ENCODE data around the gene ZKSCAN5. TPM values are rescaled to one million over a fixed set of nuclear protein-coding genes. Genes with fewer than 3 reads are reported as not detected.
"Not testable (repeated sequence)": the region's sequence is repeated elsewhere in the genome, so short reads cannot be mapped to it uniquely, and the experiment has no call there.

The ZKSCAN5 gene
- total RNA-seq, 2 experiments from 2014 or later: 8.0 to 8.3 TPM

- Mint-ChIP-seq H3K27me3 (no peaks in the 10 kb centered on the region), H3K4me3 (no peak overlapping the region), H3K9me3 (no peaks in the 10 kb centered on the region), H3K36me3 (peaks cover 9% of the 10 kb centered on the region), H3K4me1 (peaks cover 26% of the 10 kb centered on the region), H3K27ac (no peak overlapping the region)
- no peak for DNase-seq
These were observed 25.7 kb upstream of the ZKSCAN5 start for GRCh38 chr7:99478464-99479440.

- DNase-seq: no peak
- Mint-ChIP-seq H3K9me3 (no peaks in the 10 kb centered on the region), H3K27me3 (no peaks in the 10 kb centered on the region), H3K27ac (no peak overlapping the region), H3K4me1 (peaks cover 2% of the 10 kb centered on the region), H3K36me3 (peaks cover 28% of the 10 kb centered on the region), H3K4me3 (no peak overlapping the region)
These were observed 19.4 kb upstream of the ZKSCAN5 start for GRCh38 chr7:99485094-99485493.

- H3K4me3 Mint-ChIP-seq: no peak overlapping the region
- H3K36me3 Mint-ChIP-seq: peaks cover 60% of the 10 kb centered on the region
- no peak overlapping the region for H3K27ac Mint-ChIP-seq
- H3K9me3 Mint-ChIP-seq: peaks cover 16% of the 10 kb centered on the region
- no peak for DNase-seq
- no peaks in the 10 kb centered on the region for H3K27me3 Mint-ChIP-seq
- no peaks in the 10 kb centered on the region for H3K4me1 Mint-ChIP-seq
These were observed 15.2 kb upstream of the ZKSCAN5 start for GRCh38 chr7:99489235-99489634.

GRCh38 chr7:99490878-99491277 lies 13.6 kb upstream of the ZKSCAN5 start:
- Mint-ChIP-seq H3K4me3 (no peak overlapping the region), H3K27ac (no peak overlapping the region), H3K36me3 (peaks cover 72% of the 10 kb centered on the region), H3K27me3 (no peaks in the 10 kb centered on the region), H3K4me1 (no peaks in the 10 kb centered on the region), H3K9me3 (peaks cover 18% of the 10 kb centered on the region)
- DNase-seq: no peak

GRCh38 chr7:99493823-99494222 lies 10.6 kb upstream of the ZKSCAN5 start:
- H3K27me3 Mint-ChIP-seq: no peaks in the 10 kb centered on the region
- H3K9me3 Mint-ChIP-seq: peaks cover 21% of the 10 kb centered on the region
- H3K4me3 Mint-ChIP-seq: no peak overlapping the region
- DNase-seq: no peak
- peak overlapping the region; percentile 16 for H3K27ac Mint-ChIP-seq
- peaks cover 72% of the 10 kb centered on the region for H3K36me3 Mint-ChIP-seq
- peaks cover 16% of the 10 kb centered on the region for H3K4me1 Mint-ChIP-seq

- no peak for DNase-seq
- Mint-ChIP-seq H3K9me3 (peaks cover 22% of the 10 kb centered on the region), H3K27ac (peak overlapping the region; percentile 46), H3K27me3 (no peaks in the 10 kb centered on the region), H3K4me3 (peak overlapping the region; percentile 92), H3K4me1 (peaks cover 27% of the 10 kb centered on the region), H3K36me3 (peaks cover 56% of the 10 kb centered on the region)
These were observed 6.5 kb upstream of the ZKSCAN5 start for GRCh38 chr7:99497766-99498545.

GRCh38 chr7:99498546-99498944 lies 5.9 kb upstream of the ZKSCAN5 start:
- H3K36me3 Mint-ChIP-seq: peaks cover 51% of the 10 kb centered on the region
- no peaks in the 10 kb centered on the region for H3K27me3 Mint-ChIP-seq
- H3K27ac Mint-ChIP-seq: peak overlapping the region; percentile 95
- peaks cover 29% of the 10 kb centered on the region for H3K4me1 Mint-ChIP-seq
- no peak for DNase-seq
- peak overlapping the region; percentile 92 for H3K4me3 Mint-ChIP-seq
- H3K9me3 Mint-ChIP-seq: peaks cover 16% of the 10 kb centered on the region

- H3K27me3 Mint-ChIP-seq: no peaks in the 10 kb centered on the region
- no peak for DNase-seq
These were observed 5.1 kb upstream of the ZKSCAN5 start for GRCh38 chr7:99499371-99499720.

GRCh38 chr7:99499721-99500636 lies 4.5 kb upstream of the ZKSCAN5 start, which contains the start of gene ZNF394:
TSS of gene ZNF394 (minus strand) at chr7:99500281. CDS start at chr7:99500093, 188 bp downstream.
- Mint-ChIP-seq H3K9me3 (peaks cover 7% of the 10 kb centered on the region), H3K36me3 (peaks cover 36% of the 10 kb centered on the region), H3K4me1 (peaks cover 29% of the 10 kb centered on the region), H3K4me3 (peak within 1 kb of the TSS; percentile 92), H3K27ac (peak within 1 kb of the TSS; percentile 95), H3K27me3 (no peaks in the 10 kb centered on the region)
- DNase-seq: peak; percentile 89

More at GRCh38 chr7:99499371-99499720, 5.1 kb upstream of the ZKSCAN5 start:
- Mint-ChIP-seq H3K4me1 (peaks cover 29% of the 10 kb centered on the region), H3K9me3 (peaks cover 8% of the 10 kb centered on the region), H3K36me3 (peaks cover 43% of the 10 kb centered on the region), H3K4me3 (peak overlapping the region; percentile 92), H3K27ac (peak overlapping the region; percentile 95)

GRCh38 chr7:99500637-99501009 lies 3.8 kb upstream of the ZKSCAN5 start:
- peaks cover 30% of the 10 kb centered on the region for H3K36me3 Mint-ChIP-seq
- peaks cover 7% of the 10 kb centered on the region for H3K9me3 Mint-ChIP-seq
- H3K4me1 Mint-ChIP-seq: peaks cover 31% of the 10 kb centered on the region
- no peak for DNase-seq
- no peaks in the 10 kb centered on the region for H3K27me3 Mint-ChIP-seq
- peak overlapping the region; percentile 95 for H3K27ac Mint-ChIP-seq
- H3K4me3 Mint-ChIP-seq: peak overlapping the region; percentile 92

- H3K4me1 Mint-ChIP-seq: peaks cover 36% of the 10 kb centered on the region
- peak overlapping the region; percentile 92 for H3K4me3 Mint-ChIP-seq
- H3K27me3 Mint-ChIP-seq, DNase-seq, H3K9me3 Mint-ChIP-seq: not testable (repeated sequence)
- H3K36me3 Mint-ChIP-seq: peaks cover 27% of the 10 kb centered on the region
- H3K27ac Mint-ChIP-seq: peak overlapping the region; percentile 38
These were observed 3.2 kb upstream of the ZKSCAN5 start for GRCh38 chr7:99501236-99501635.

GRCh38 chr7:99504281-99504602 lies 220 bp upstream of the ZKSCAN5 start:
- H3K4me1 Mint-ChIP-seq: peaks cover 27% of the 10 kb centered on the region
- no peak for DNase-seq
- H3K27me3 Mint-ChIP-seq: no peaks in the 10 kb centered on the region

GRCh38 chr7:99505324-99505662 lies 831 bp downstream of the ZKSCAN5 start:
- H3K36me3 Mint-ChIP-seq: peaks cover 17% of the 10 kb centered on the region
- H3K4me3 Mint-ChIP-seq: peak overlapping the region; percentile 90
- H3K9me3 Mint-ChIP-seq: peaks cover 5% of the 10 kb centered on the region
- DNase-seq: no peak
- H3K27ac Mint-ChIP-seq: peak overlapping the region; percentile 92
- H3K27me3 Mint-ChIP-seq: no peaks in the 10 kb centered on the region
- peaks cover 27% of the 10 kb centered on the region for H3K4me1 Mint-ChIP-seq

More at GRCh38 chr7:99504281-99504602, 220 bp upstream of the ZKSCAN5 start:
- Mint-ChIP-seq H3K4me3 (peak overlapping the region; percentile 90), H3K36me3 (peaks cover 17% of the 10 kb centered on the region), H3K9me3 (peaks cover 5% of the 10 kb centered on the region), H3K27ac (peak overlapping the region; percentile 92)

GRCh38 chr7:99514050-99514449 lies 9.6 kb downstream of the ZKSCAN5 start:
- Mint-ChIP-seq H3K36me3 (peaks cover 20% of the 10 kb centered on the region), H3K4me3 (no peak overlapping the region), H3K4me1 (peaks cover 8% of the 10 kb centered on the region), H3K27me3 (no peaks in the 10 kb centered on the region), H3K9me3 (no peaks in the 10 kb centered on the region), H3K27ac (peak overlapping the region; percentile 8)
- DNase-seq: no peak

Data from activated naive CD8-positive, alpha-beta T cell treated with anti-CD3 and anti-CD28 coated beads for 36 hours (primary cell).